Osteocyte (in vitro differentiated cells): ENCODE measurements around the gene DCTN4. TPM values are rescaled to one million over a fixed set of nuclear protein-coding genes. Genes with fewer than 3 reads are reported as not detected.

Experiments used
- DNase-seq: peaks from one replicate; pipeline ENCODE4 v3.0.0; 2021; ENCODE audit warnings: mixed read lengths; ENCODE audit not compliant: unreplicated experiment; ENCODE audit errors: extremely low spot score
- H3K27ac Mint-ChIP-seq: one replicate; pipeline ENCODE4 v1.8.0; 2021; ENCODE audit warnings: mild to moderate bottlenecking, mixed read lengths; ENCODE audit not compliant: unreplicated experiment
- H3K27me3 Mint-ChIP-seq: one replicate; pipeline ENCODE4 v1.8.0; 2021; ENCODE audit warnings: mixed read lengths; ENCODE audit not compliant: unreplicated experiment
- H3K36me3 Mint-ChIP-seq: one replicate; pipeline ENCODE4 v1.8.0; 2021; ENCODE audit warnings: mixed read lengths; ENCODE audit not compliant: unreplicated experiment
- H3K4me1 Mint-ChIP-seq: one replicate; pipeline ENCODE4 v1.8.0; 2021; ENCODE audit warnings: mixed read lengths; ENCODE audit not compliant: unreplicated experiment
- H3K4me3 Mint-ChIP-seq: one replicate; pipeline ENCODE4 v1.8.0; 2021; ENCODE audit warnings: mild to moderate bottlenecking, moderate library complexity, mixed read lengths; ENCODE audit not compliant: unreplicated experiment
- H3K9me3 Mint-ChIP-seq: one replicate; pipeline ENCODE4 v1.8.0; 2021; ENCODE audit warnings: mixed read lengths; ENCODE audit not compliant: unreplicated experiment
- CTCF ChIP-seq: fragments of 200-600 bp; sonication (generic); IDR thresholded peaks from 2 replicates; pipeline ENCODE4 v1.5.0; 2021; ENCODE audit warnings: antibody characterized with exemption, mild to moderate bottlenecking, moderate library complexity
- total RNA-seq: library from RNA; stranded (reverse); gene quantifications from 2 replicates; pipeline ENCODE4 v1.2.1, GENCODE V29; 2021

The DCTN4 gene
- total RNA-seq, 1 donor from 2014 or later = 62.0 TPM

GRCh38 chr5:150661821-150662596 lies 96.8 kb downstream of the DCTN4 start:
- H3K27me3 Mint-ChIP-seq = peaks cover 14% of the 10 kb centered on the region
- no peaks in the 10 kb centered on the region for H3K9me3 Mint-ChIP-seq

GRCh38 chr5:150661086-150661485 lies 97.7 kb downstream of the DCTN4 start, which contains the start of gene MYOZ3:
TSS of gene MYOZ3 (plus strand) at chr5:150661251. CDS start at chr5:150662942, 1,691 bp downstream.
- Mint-ChIP-seq H3K27me3 (peaks cover 14% of the 10 kb centered on the region), H3K4me3 (no peak within 1 kb of the TSS), H3K9me3 (no peaks in the 10 kb centered on the region), H3K27ac (peak within 1 kb of the TSS; percentile 33), H3K4me1 (peaks cover 23% of the 10 kb centered on the region), H3K36me3 (no peaks in the 10 kb centered on the region)
- TF ChIP-seq CTCF = no peak
- DNase-seq = no peak

More at GRCh38 chr5:150661821-150662596, 96.8 kb downstream of the DCTN4 start:
- DNase-seq = no peak
- Mint-ChIP-seq H3K4me3 (no peak overlapping the region), H3K36me3 (no peaks in the 10 kb centered on the region), H3K27ac (no peak overlapping the region), H3K4me1 (peaks cover 23% of the 10 kb centered on the region)
- TF ChIP-seq CTCF = no peak

GRCh38 chr5:150660108-150660831 lies 98.5 kb downstream of the DCTN4 start:
- Mint-ChIP-seq H3K27me3 (peaks cover 14% of the 10 kb centered on the region), H3K4me1 (peaks cover 23% of the 10 kb centered on the region), H3K9me3 (no peaks in the 10 kb centered on the region), H3K27ac (peak overlapping the region; percentile 33), H3K36me3 (no peaks in the 10 kb centered on the region), H3K4me3 (no peak overlapping the region)
- DNase-seq = no peak
- no peak for TF ChIP-seq CTCF

- peaks cover 14% of the 10 kb centered on the region for H3K27me3 Mint-ChIP-seq
- no peaks in the 10 kb centered on the region for H3K36me3 Mint-ChIP-seq
- H3K4me1 Mint-ChIP-seq = peaks cover 16% of the 10 kb centered on the region
- no peak for TF ChIP-seq CTCF
- no peak overlapping the region for H3K4me3 Mint-ChIP-seq
- no peaks in the 10 kb centered on the region for H3K9me3 Mint-ChIP-seq
- no peak for DNase-seq
- H3K27ac Mint-ChIP-seq = no peak overlapping the region
Measured at GRCh38 chr5:150659360-150660107, 99.3 kb downstream of the DCTN4 start.
